Hair follicular keratinocyte (primary cell): Measurements from ENCODE around the gene CLDN19. TPM values are rescaled to one million over a fixed set of nuclear protein-coding genes. Genes with fewer than 3 reads are reported as not detected.

Experiments
- total RNA-seq: library from RNA; depleted of rRNA; stranded (reverse); fragments of >200 nt; gene quantifications from 2 replicates; pipeline ENCODE4 v1.2.3, GENCODE V29; 2015

CLDN19 gene
- total RNA-seq: not detected in 2 replicates

GRCh38 chr1:42739753-42740700, at the start of gene CLDN19:
Gene CLDN19, minus strand, starts transcription at chr1:42740236. Its CDS starts 173 bp downstream, at chr1:42740063.

GRCh38 chr1:42784946-42785693, 45.1 kb upstream of the CLDN19 start, which contains the start of gene TMEM269:
Gene TMEM269, plus strand, starts transcription at chr1:42784991. Its CDS starts 4,903 bp downstream, at chr1:42789894.

GRCh38 chr1:42766741-42767509, 26.9 kb upstream of the CLDN19 start, which contains the start of the genes C1orf50 and P3H1:
Gene C1orf50, plus strand, starts transcription at chr1:42767249. Its CDS starts 63 bp downstream, at chr1:42767312.
Gene P3H1, minus strand, starts transcription at chr1:42767028. Its CDS starts 57 bp downstream, at chr1:42766971.

Other genes with a start within 250 kb of the CLDN19 start
- 59.0 and 89.4 TPM in 2 replicates for gene PPIH, start 81.8 kb downstream of the CLDN19 start, total RNA-seq
- 911 and 1,172 TPM in 2 replicates for gene YBX1, start 57.8 kb downstream of the CLDN19 start, total RNA-seq
- gene P3H1, start 26.8 kb upstream of the CLDN19 start, total RNA-seq: 42.9 and 45.5 TPM in 2 replicates
- gene C1orf50, start 27.0 kb upstream of the CLDN19 start, total RNA-seq: 4.2 and 6.4 TPM in 2 replicates
- not detected in 2 replicates for gene TMEM269, start 44.8 kb upstream of the CLDN19 start, total RNA-seq
- 5.5 and 11.2 TPM in 2 replicates for gene ERMAP, start 76.9 kb upstream of the CLDN19 start, total RNA-seq
- 23.0 and 24.6 TPM in 2 replicates for gene SVBP, start 77.2 kb upstream of the CLDN19 start, total RNA-seq
- gene ZNF691, start 106.4 kb upstream of the CLDN19 start, total RNA-seq: 6.0 and 6.2 TPM in 2 replicates
- 509 and 629 TPM in 2 replicates for gene SLC2A1, start 218.6 kb upstream of the CLDN19 start, total RNA-seq